NT2/D1 (cell line): ENCODE data around the gene ST8SIA2.

Source experiments
- DNase-seq: peaks from one replicate; pipeline ENCODE4 v3.0.0-alpha.2; 2011; ENCODE audit warnings: low read depth, low spot score
- H3K27me3 ChIP-seq: 2 replicates; pipeline ENCODE4 v1.6.0; 2011; ENCODE audit warnings: mild to moderate bottlenecking; ENCODE audit not compliant: insufficient read length, insufficient read depth
- H3K36me3 ChIP-seq: 2 replicates; pipeline ENCODE4 v1.6.1; 2011; ENCODE audit warnings: mild to moderate bottlenecking, low read length, mixed read lengths; ENCODE audit not compliant: insufficient read depth, insufficient read length
- H3K4me1 ChIP-seq: 2 replicates; pipeline ENCODE4 v1.5.1; 2011; ENCODE audit not compliant: insufficient read depth, insufficient read length
- H3K4me3 ChIP-seq: 2 replicates; pipeline ENCODE4 v1.5.1; 2011; ENCODE audit warnings: low read depth; ENCODE audit not compliant: insufficient read length
- H3K9ac ChIP-seq: 2 replicates; pipeline ENCODE4 v1.6.0; 2011; ENCODE audit warnings: low read depth; ENCODE audit not compliant: insufficient read length
- H3K9me3 ChIP-seq: 2 replicates; pipeline ENCODE4 v1.5.1; 2011; ENCODE audit warnings: mild to moderate bottlenecking, low read length; ENCODE audit not compliant: insufficient read depth
- SUZ12 ChIP-seq: IDR thresholded peaks from 2 replicates; pipeline ENCODE4 v1.6.1; 2011; ENCODE audit not compliant: insufficient read length, insufficient read depth; ENCODE audit errors: extremely low read depth
- YY1 ChIP-seq: IDR thresholded peaks from 2 replicates; pipeline ENCODE4 v1.6.1; 2011; ENCODE audit not compliant: insufficient read length, insufficient read depth
- ZNF274 ChIP-seq: IDR thresholded peaks from 2 replicates; pipeline ENCODE4 v1.6.1; 2011; ENCODE audit warnings: mild to moderate bottlenecking, low read depth, low read length

ST8SIA2 gene

GRCh38 chr15:92421976-92422375 is 28.3 kb downstream of the ST8SIA2 start:
- TF ChIP-seq YY1, result no peak
- no peak for TF ChIP-seq SUZ12
- no peak for TF ChIP-seq ZNF274
- no peak for DNase-seq
- Histone ChIP-seq H3K4me3 (no peak overlapping the region), H3K36me3 (peaks cover 13% of the 10 kb centered on the region), H3K4me1 (peaks cover 6% of the 10 kb centered on the region), H3K27me3 (no peaks in the 10 kb centered on the region), H3K9me3 (0 out of 2 replicates have a peak, but pooled peaks cover 3% of the 10 kb centered on the region), H3K9ac (no peak overlapping the region)

GRCh38 chr15:92425578-92426225 is 32.0 kb downstream of the ST8SIA2 start:
- H3K27me3 ChIP-seq, result no peaks in the 10 kb centered on the region
- no peak overlapping the region for H3K4me3 ChIP-seq
- H3K36me3 ChIP-seq, result peaks cover 11% of the 10 kb centered on the region
- no peaks in the 10 kb centered on the region for H3K9me3 ChIP-seq
- no peak for DNase-seq
- H3K4me1 ChIP-seq, result no peaks in the 10 kb centered on the region
- TF ChIP-seq ZNF274 (no peak), YY1 (no peak), SUZ12 (no peak)
- no peak overlapping the region for H3K9ac ChIP-seq

GRCh38 chr15:92429378-92430068 is 35.8 kb downstream of the ST8SIA2 start:
- H3K4me1 ChIP-seq, result no peaks in the 10 kb centered on the region
- peak; percentile 55 for DNase-seq

GRCh38 chr15:92430069-92430440 is 36.4 kb downstream of the ST8SIA2 start:
- no peaks in the 10 kb centered on the region for H3K27me3 ChIP-seq
- peaks cover 23% of the 10 kb centered on the region for H3K36me3 ChIP-seq
- no peak for DNase-seq
- no peak for TF ChIP-seq SUZ12
- TF ChIP-seq YY1, result no peak
- TF ChIP-seq ZNF274, result no peak
- no peaks in the 10 kb centered on the region for H3K9me3 ChIP-seq
- H3K9ac ChIP-seq, result no peak overlapping the region
- no peaks in the 10 kb centered on the region for H3K4me1 ChIP-seq
- H3K4me3 ChIP-seq, result no peak overlapping the region

More at GRCh38 chr15:92429378-92430068, 35.8 kb downstream of the ST8SIA2 start:
- H3K4me3 ChIP-seq, result no peak overlapping the region
- peaks cover 17% of the 10 kb centered on the region for H3K36me3 ChIP-seq
- H3K9me3 ChIP-seq, result no peaks in the 10 kb centered on the region
- no peak overlapping the region for H3K9ac ChIP-seq
- H3K27me3 ChIP-seq, result no peaks in the 10 kb centered on the region
- TF ChIP-seq ZNF274, result no peak
- TF ChIP-seq YY1, result no peak
- no peak for TF ChIP-seq SUZ12

GRCh38 chr15:92435145-92435544 is 41.5 kb downstream of the ST8SIA2 start:
- Histone ChIP-seq H3K4me3 (no peak overlapping the region), H3K9me3 (no peaks in the 10 kb centered on the region), H3K4me1 (no peaks in the 10 kb centered on the region), H3K27me3 (no peaks in the 10 kb centered on the region), H3K36me3 (peaks cover 63% of the 10 kb centered on the region), H3K9ac (no peak overlapping the region)
- DNase-seq, result no peak
- TF ChIP-seq ZNF274 (no peak), SUZ12 (no peak), YY1 (no peak)

GRCh38 chr15:92438471-92438870 is 44.8 kb downstream of the ST8SIA2 start:
- no peak for DNase-seq
- Histone ChIP-seq H3K9ac (no peak overlapping the region), H3K4me3 (no peak overlapping the region), H3K36me3 (peaks cover 72% of the 10 kb centered on the region), H3K9me3 (no peaks in the 10 kb centered on the region), H3K4me1 (no peaks in the 10 kb centered on the region), H3K27me3 (no peaks in the 10 kb centered on the region)
- TF ChIP-seq SUZ12 (no peak), YY1 (no peak), ZNF274 (no peak)

GRCh38 chr15:92443381-92443780 is 49.7 kb downstream of the ST8SIA2 start:
- Histone ChIP-seq H3K4me3 (no peak overlapping the region), H3K9me3 (no peaks in the 10 kb centered on the region), H3K4me1 (no peaks in the 10 kb centered on the region), H3K27me3 (no peaks in the 10 kb centered on the region), H3K36me3 (peaks cover 62% of the 10 kb centered on the region), H3K9ac (no peak overlapping the region)
- no peak for DNase-seq
- TF ChIP-seq YY1, result no peak
- no peak for TF ChIP-seq SUZ12
- TF ChIP-seq ZNF274, result no peak
